GM12878 (cell line): ENCODE results near the gene SLIT1.

Experiments used
- BACH1 ChIP-seq: fragments of 450-650 bp; IDR thresholded peaks from 2 replicates; pipeline ENCODE4 v1.6.1; 2017; ENCODE audit warnings: mild to moderate bottlenecking, borderline replicate concordance
- EZH2 ChIP-seq: IDR thresholded peaks from 2 replicates; pipeline ENCODE4 v1.6.1; 2012; ENCODE audit warnings: low read depth, mild to moderate bottlenecking, control low read depth, inconsistent platforms, low read length, borderline replicate concordance; ENCODE audit not compliant: control insufficient read depth
- HDAC2 ChIP-seq: fragments of 200-600 bp; sonication (generic); IDR thresholded peaks from 2 replicates; pipeline ENCODE4 v1.6.1; 2017
- NFIC ChIP-seq: IDR thresholded peaks from 2 replicates; pipeline ENCODE4 v1.6.1; 2012; ENCODE audit warnings: low read depth, mild to moderate bottlenecking, inconsistent platforms, low read length, moderate library complexity
- POLR2A ChIP-seq: IDR thresholded peaks from 2 replicates; pipeline ENCODE4 v1.6.1; 2011; ENCODE audit warnings: low read depth, mild to moderate bottlenecking, low read length
- RFX5 ChIP-seq: IDR thresholded peaks from 2 replicates; pipeline ENCODE4 v1.6.1; 2011; ENCODE audit warnings: low read depth, low read length, improper control_type of control experiment
- SMAD5 ChIP-seq: IDR thresholded peaks from 2 replicates; pipeline ENCODE4 v1.6.1; 2016; ENCODE audit warnings: antibody characterized with exemption, low read depth
- TF ChIP-seq, protein P1 (sequence below): IDR thresholded peaks from 2 replicates; pipeline ENCODE4 v1.6.1; 2011; ENCODE audit warnings: low read depth, low read length, improper control_type of control experiment, borderline replicate concordance
- TF ChIP-seq, protein P2 (sequence below), 3 experiments: IDR thresholded peaks in 2 of 3; conservative IDR thresholded peaks in 1 of 3; 2 replicates each; pipeline ENCODE4 v1.5.1; 2011; ENCODE audit warnings: low read depth in 3 of 3, low read length in 3 of 3, mild to moderate bottlenecking in 3 of 3, control low read depth in 2 of 3, moderate library complexity in 2 of 3, inconsistent platforms in 1 of 3, mixed read lengths in 1 of 3; ENCODE audit not compliant: control insufficient read depth in 2 of 3, insufficient read depth in 1 of 3; ENCODE audit errors: extremely low read depth in 1 of 3

DNA sequence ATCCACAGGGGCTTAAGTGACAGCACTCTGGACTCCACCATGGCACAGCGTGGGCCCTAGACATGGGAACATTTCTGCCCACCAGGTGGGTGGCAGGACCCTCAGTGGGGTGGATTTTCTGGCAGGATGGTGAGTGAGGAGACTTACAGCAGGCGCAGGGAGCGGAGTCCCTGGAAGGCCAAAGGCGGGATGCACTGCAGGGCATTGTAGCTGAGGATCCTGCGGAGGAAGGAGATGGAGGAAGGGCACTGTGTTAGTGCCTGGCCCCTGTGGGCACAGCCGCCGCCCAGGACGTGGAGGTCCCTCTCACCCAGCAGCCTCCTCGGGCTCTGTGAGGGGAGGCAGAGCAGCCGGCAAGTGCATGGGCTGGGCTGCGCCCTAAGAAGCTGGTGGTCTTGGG lies 154.3 kb downstream of the SLIT1 start:
- TF ChIP-seq HDAC2 (no peak), SMAD5 (no peak), POLR2A (no peak), BACH1 (no peak), EZH2 (no peak), NFIC (no peak), RFX5 (no peak)
- TF ChIP-seq, protein P1, sequence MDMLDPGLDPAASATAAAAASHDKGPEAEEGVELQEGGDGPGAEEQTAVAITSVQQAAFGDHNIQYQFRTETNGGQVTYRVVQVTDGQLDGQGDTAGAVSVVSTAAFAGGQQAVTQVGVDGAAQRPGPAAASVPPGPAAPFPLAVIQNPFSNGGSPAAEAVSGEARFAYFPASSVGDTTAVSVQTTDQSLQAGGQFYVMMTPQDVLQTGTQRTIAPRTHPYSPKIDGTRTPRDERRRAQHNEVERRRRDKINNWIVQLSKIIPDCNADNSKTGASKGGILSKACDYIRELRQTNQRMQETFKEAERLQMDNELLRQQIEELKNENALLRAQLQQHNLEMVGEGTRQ = no peak
- TF ChIP-seq, protein P2, sequence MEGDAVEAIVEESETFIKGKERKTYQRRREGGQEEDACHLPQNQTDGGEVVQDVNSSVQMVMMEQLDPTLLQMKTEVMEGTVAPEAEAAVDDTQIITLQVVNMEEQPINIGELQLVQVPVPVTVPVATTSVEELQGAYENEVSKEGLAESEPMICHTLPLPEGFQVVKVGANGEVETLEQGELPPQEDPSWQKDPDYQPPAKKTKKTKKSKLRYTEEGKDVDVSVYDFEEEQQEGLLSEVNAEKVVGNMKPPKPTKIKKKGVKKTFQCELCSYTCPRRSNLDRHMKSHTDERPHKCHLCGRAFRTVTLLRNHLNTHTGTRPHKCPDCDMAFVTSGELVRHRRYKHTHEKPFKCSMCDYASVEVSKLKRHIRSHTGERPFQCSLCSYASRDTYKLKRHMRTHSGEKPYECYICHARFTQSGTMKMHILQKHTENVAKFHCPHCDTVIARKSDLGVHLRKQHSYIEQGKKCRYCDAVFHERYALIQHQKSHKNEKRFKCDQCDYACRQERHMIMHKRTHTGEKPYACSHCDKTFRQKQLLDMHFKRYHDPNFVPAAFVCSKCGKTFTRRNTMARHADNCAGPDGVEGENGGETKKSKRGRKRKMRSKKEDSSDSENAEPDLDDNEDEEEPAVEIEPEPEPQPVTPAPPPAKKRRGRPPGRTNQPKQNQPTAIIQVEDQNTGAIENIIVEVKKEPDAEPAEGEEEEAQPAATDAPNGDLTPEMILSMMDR (IDR thresholded peaks at IDR 0.05 in 2 of 3, conservative IDR thresholded peaks at IDR 0.05 in 1 of 3; ENCODE audit: control insufficient read depth in 2 of 3, extremely low read depth in 1 of 3, insufficient read depth in 1 of 3, low read depth in 3 of 3, low read length in 3 of 3) = no peak
